ENCODE data around the gene CBLB.

The CBLB gene

GRCh38 chr3:105912891-105913290, 44.1 kb upstream of the CBLB start:
- Histone ChIP-seq H2AFZ (ENCODE audit: low read depth, low read length) (no peak overlapping the region), H3K4me1 (ENCODE audit: low read length) (peaks cover 10% of the 10 kb centered on the region), H3K9ac (ENCODE audit: low read length) (no peak overlapping the region), H3K9me3 (ENCODE audit: insufficient read depth, low read length) (peaks cover 14% of the 10 kb centered on the region; the same call in 1 of the 2 replicates), H4K20me1 (ENCODE audit: insufficient read depth, low read length) (no peaks in the 10 kb centered on the region), H3K27me3 (ENCODE audit: low read depth, low read length) (no peaks in the 10 kb centered on the region; the same call in 1 of the 2 replicates), H3K36me3 (replicated peaks; ENCODE audit: low read depth, low read length) (peaks cover 7% of the 10 kb centered on the region), H3K27ac (ENCODE audit: low read length) (no peak overlapping the region), H3K4me3 (ENCODE audit: low read length) (no peak overlapping the region), H3K79me2 (ENCODE audit: low read length) (no peaks in the 10 kb centered on the region), H3K4me2 (ENCODE audit: low read length) (no peak overlapping the region)
- TF ChIP-seq, protein P1, sequence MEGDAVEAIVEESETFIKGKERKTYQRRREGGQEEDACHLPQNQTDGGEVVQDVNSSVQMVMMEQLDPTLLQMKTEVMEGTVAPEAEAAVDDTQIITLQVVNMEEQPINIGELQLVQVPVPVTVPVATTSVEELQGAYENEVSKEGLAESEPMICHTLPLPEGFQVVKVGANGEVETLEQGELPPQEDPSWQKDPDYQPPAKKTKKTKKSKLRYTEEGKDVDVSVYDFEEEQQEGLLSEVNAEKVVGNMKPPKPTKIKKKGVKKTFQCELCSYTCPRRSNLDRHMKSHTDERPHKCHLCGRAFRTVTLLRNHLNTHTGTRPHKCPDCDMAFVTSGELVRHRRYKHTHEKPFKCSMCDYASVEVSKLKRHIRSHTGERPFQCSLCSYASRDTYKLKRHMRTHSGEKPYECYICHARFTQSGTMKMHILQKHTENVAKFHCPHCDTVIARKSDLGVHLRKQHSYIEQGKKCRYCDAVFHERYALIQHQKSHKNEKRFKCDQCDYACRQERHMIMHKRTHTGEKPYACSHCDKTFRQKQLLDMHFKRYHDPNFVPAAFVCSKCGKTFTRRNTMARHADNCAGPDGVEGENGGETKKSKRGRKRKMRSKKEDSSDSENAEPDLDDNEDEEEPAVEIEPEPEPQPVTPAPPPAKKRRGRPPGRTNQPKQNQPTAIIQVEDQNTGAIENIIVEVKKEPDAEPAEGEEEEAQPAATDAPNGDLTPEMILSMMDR (IDR thresholded peaks at IDR 0.05; ENCODE audit: low read depth, low read length), result no peak

DNA sequence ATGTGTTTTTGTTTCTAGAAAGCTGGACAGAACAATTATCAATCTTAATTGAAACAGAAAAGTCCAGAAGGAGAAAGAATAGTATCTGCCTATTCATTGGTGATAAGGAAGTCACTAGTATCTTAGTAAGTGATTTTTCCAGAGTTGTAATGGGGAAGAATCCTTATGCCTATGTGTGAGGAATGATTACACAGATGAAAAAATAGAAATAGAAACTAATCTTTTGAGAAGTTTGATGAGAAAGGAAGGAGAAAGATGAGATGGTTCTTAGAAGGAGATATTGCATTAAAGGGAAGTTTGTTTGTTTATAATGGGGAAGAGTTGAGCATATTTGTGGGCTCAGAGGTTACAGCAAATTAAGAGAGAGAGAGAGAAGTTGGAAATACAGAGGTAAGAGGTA, 42.7 kb upstream of the CBLB start:
- Histone ChIP-seq H3K27ac (ENCODE audit: low read length) (no peak overlapping the region), H3K9me3 (ENCODE audit: insufficient read depth, low read length) (peaks cover 14% of the 10 kb centered on the region; the same call in 1 of the 2 replicates), H3K4me1 (ENCODE audit: low read length) (peaks cover 19% of the 10 kb centered on the region), H3K4me3 (ENCODE audit: low read length) (no peak overlapping the region), H3K79me2 (ENCODE audit: low read length) (no peaks in the 10 kb centered on the region), H2AFZ (ENCODE audit: low read depth, low read length) (no peak overlapping the region), H3K27me3 (ENCODE audit: low read depth, low read length) (no peaks in the 10 kb centered on the region; the same call in 1 of the 2 replicates), H3K9ac (ENCODE audit: low read length) (no peak overlapping the region), H4K20me1 (ENCODE audit: insufficient read depth, low read length) (no peaks in the 10 kb centered on the region), H3K4me2 (ENCODE audit: low read length) (no peak overlapping the region), H3K36me3 (replicated peaks; ENCODE audit: low read depth, low read length) (peaks cover 7% of the 10 kb centered on the region)
- TF ChIP-seq EZH2phosphoT487 (IDR thresholded peaks at IDR 0.05; ENCODE audit: low read depth), result no peak
- TF ChIP-seq, protein P1 (IDR thresholded peaks at IDR 0.05; ENCODE audit: low read depth, low read length), result no peak

DNA sequence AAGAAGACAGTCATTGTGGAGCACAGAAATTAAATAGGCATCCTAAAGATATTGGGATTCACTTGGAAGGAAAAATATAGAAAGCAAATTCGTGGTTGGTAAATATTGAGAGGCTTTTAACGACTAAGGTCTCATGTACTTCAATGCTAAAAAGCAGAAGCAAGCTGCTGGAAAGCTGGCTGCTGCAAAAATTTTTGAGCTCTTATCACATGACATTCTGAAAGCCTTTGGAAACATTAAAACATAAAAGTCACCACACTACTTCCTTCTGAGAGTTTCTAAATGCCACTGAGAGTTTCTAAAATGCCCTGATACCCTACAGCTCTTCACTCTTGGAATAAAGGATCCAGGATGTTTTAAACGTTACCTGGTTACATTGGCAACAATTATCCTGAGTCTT, 39.0 kb upstream of the CBLB start:
- H4K20me1 ChIP-seq (ENCODE audit: insufficient read depth, low read length), result no peaks in the 10 kb centered on the region
- H3K9me3 ChIP-seq (ENCODE audit: insufficient read depth, low read length), result 0 out of 2 replicates have a peak, but pooled peaks cover 6% of the 10 kb centered on the region
- no peak overlapping the region for H3K27ac ChIP-seq (ENCODE audit: low read length)
- H2AFZ ChIP-seq (ENCODE audit: low read depth, low read length), result peak overlapping the region; percentile 30; the same call in 1 of the 2 replicates
- no peaks in the 10 kb centered on the region for H3K36me3 ChIP-seq (replicated peaks; ENCODE audit: low read depth, low read length)
- H3K27me3 ChIP-seq (ENCODE audit: low read depth, low read length), result no peaks in the 10 kb centered on the region; the same call in 1 of the 2 replicates
- H3K9ac ChIP-seq (ENCODE audit: low read length), result no peak overlapping the region
- peak overlapping the region; percentile 69 for H3K4me2 ChIP-seq (ENCODE audit: low read length)
- peak overlapping the region; percentile 44 for H3K4me3 ChIP-seq (ENCODE audit: low read length)
- H3K4me1 ChIP-seq (ENCODE audit: low read length), result peaks cover 13% of the 10 kb centered on the region
- no peaks in the 10 kb centered on the region for H3K79me2 ChIP-seq (ENCODE audit: low read length)
- TF ChIP-seq, protein P1 (IDR thresholded peaks at IDR 0.05; ENCODE audit: low read depth, low read length), result no peak
- no peak for TF ChIP-seq EZH2phosphoT487 (IDR thresholded peaks at IDR 0.05; ENCODE audit: low read depth)

DNA sequence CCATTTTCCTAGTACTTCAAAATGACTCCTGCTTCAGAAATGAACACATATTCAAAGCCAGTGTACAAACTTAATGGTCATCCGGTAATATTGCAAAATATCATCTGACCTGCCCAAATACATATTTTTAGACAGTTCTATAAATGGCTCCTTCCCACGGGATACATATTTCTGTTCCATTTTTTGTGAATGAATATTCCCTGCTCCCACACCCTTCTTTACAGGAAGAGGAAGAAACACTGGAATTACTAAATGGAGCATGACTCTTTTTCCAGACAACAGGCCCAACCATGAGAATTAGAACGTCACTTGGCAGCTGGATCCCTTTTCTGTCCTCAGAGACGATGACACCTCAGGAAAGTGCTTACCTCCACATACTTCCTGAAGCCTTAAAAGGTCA, 38.0 kb upstream of the CBLB start:
- H3K79me2 ChIP-seq (ENCODE audit: low read length), result no peaks in the 10 kb centered on the region
- TF ChIP-seq, protein P1 (IDR thresholded peaks at IDR 0.05; ENCODE audit: low read depth, low read length), result no peak
- TF ChIP-seq EZH2phosphoT487 (IDR thresholded peaks at IDR 0.05; ENCODE audit: low read depth), result no peak
- no peak overlapping the region for H2AFZ ChIP-seq (ENCODE audit: low read depth, low read length)
- no peak overlapping the region for H3K4me3 ChIP-seq (ENCODE audit: low read length)
- H3K27ac ChIP-seq (ENCODE audit: low read length), result no peak overlapping the region
- 0 out of 2 replicates have a peak, but pooled peaks cover 6% of the 10 kb centered on the region for H3K9me3 ChIP-seq (ENCODE audit: insufficient read depth, low read length)
- H4K20me1 ChIP-seq (ENCODE audit: insufficient read depth, low read length), result no peaks in the 10 kb centered on the region
- no peak overlapping the region for H3K9ac ChIP-seq (ENCODE audit: low read length)
- H3K27me3 ChIP-seq (ENCODE audit: low read depth, low read length), result no peaks in the 10 kb centered on the region; the same call in 1 of the 2 replicates
- H3K36me3 ChIP-seq (replicated peaks; ENCODE audit: low read depth, low read length), result no peaks in the 10 kb centered on the region
- H3K4me1 ChIP-seq (ENCODE audit: low read length), result peaks cover 13% of the 10 kb centered on the region
- no peak overlapping the region for H3K4me2 ChIP-seq (ENCODE audit: low read length)

All from OCI-LY3 (cell line).